HL-60 (cell line): ENCODE results near the gene TADA2B.

ENCODE experiments used
- DNase-seq, 2 experiments: peaks; one replicate each; pipeline ENCODE4 v3.0.0-alpha.2; 2010 to 2020; ENCODE audit warnings: low read depth in 1 of 2, low spot score in 1 of 2
- H3K27ac ChIP-seq: fragments of 250-450 bp; sonication (Bioruptor Pico); replicated peaks from 2 replicates; pipeline ENCODE4 v1.5.1; 2020; ENCODE audit warnings: mild to moderate bottlenecking, moderate library complexity
- H3K27me3 ChIP-seq: fragments of 250-450 bp; sonication (Bioruptor Pico); 2 replicates; pipeline ENCODE4 v1.5.1; 2021; ENCODE audit warnings: mild to moderate bottlenecking, moderate library complexity; ENCODE audit not compliant: insufficient read depth, poor library complexity, severe bottlenecking
- H3K4me3 ChIP-seq: replicated peaks from 2 replicates; pipeline ENCODE4 v1.5.1; 2011; ENCODE audit warnings: mild to moderate bottlenecking, control low read depth, low read length; ENCODE audit not compliant: insufficient read depth
- GABPA ChIP-seq: IDR thresholded peaks from 2 replicates; pipeline ENCODE4 v1.6.1; 2012; ENCODE audit warnings: low read depth
- POLR2AphosphoS5 ChIP-seq: IDR thresholded peaks from 2 replicates; pipeline ENCODE4 v1.6.1; 2012; ENCODE audit warnings: low read depth
- SPI1 ChIP-seq: IDR thresholded peaks from 2 replicates; pipeline ENCODE4 v1.6.1; 2012; ENCODE audit warnings: low read depth, mild to moderate bottlenecking, borderline replicate concordance
- TF ChIP-seq, protein P1 (sequence below): IDR thresholded peaks from one replicate; pipeline ENCODE4 v1.5.1; 2011; ENCODE audit warnings: low read length, control low read depth, inconsistent platforms; ENCODE audit not compliant: insufficient read depth
- TF ChIP-seq, protein P2 (sequence below): IDR thresholded peaks from 2 replicates; pipeline ENCODE4 v1.6.1; 2012; ENCODE audit warnings: low read depth; ENCODE audit not compliant: insufficient replicate concordance

The TADA2B gene

DNA sequence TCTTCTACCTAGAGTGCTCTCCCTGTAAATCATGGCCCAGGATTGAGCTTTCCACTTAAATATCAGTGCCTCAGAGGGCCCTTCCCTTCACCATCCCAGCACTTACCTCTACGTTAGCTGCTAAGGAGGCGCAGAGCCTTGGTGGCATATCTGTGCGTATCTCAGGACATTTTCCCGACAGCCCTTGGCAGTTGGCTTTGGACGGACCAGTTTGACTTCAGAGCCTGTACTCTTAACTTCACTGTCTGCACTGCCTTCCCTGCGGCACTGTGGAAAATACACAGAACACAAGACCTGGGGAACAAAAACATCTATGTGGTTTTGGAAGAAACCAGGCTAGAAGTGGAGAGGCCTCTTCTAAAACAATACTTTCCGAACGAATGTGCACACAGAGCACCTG, 2.4 kb downstream of the TADA2B start:
- TF ChIP-seq GABPA, result no peak
- Histone ChIP-seq H3K4me3 (no peak overlapping the region), H3K27ac (no peak overlapping the region), H3K27me3 (no peaks in the 10 kb centered on the region)
- no peak for DNase-seq

DNA sequence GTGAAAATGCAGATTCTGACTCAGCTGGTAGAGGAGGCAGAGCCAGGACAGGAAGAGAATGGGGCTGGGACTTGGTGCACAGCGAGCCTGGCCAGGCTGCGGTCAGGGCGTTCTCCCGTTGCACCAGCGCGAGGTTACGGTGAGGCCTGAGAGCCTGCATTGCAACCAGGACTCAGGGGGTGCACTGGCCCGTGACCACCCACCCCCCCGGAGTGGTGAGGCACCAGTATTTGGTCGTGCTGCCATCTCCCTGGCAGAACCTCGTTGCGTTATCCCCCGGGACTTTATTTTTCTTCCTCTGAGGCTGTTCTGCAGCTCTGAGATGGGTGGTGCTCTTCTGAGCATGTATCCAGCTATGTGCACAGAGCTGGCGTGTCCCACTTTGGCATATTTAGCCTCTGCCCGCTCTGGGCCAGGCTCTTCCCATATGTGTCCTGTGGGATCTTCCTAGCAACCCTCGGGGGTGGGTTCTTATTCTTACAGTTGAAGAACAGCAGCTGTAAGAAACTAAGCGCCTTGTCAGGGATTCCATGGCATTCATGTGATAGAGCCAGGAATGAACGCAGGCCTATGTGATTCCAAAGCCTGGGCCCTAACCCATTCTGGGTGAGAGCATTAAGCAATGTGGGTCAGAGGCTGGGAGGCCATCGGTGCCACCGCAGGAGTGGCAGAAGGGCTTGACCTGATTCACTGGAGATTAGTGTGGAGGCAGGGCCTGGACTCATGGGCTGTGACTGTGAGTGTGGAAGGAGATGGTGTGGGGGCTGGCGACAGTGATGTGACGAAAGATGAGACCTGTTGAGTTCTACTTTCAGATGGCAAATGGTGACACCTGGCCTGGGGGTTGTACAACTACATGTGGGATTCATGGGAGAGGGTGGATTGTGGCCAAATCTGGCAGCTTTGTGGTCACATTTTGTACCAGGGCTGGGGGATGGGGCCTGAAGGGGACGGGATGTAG, 3.1 kb downstream of the TADA2B start:
- H3K27me3 ChIP-seq, result no peaks in the 10 kb centered on the region
- TF ChIP-seq POLR2AphosphoS5 (no peak), GABPA (no peak), SPI1 (no peak)
- TF ChIP-seq, protein P1, sequence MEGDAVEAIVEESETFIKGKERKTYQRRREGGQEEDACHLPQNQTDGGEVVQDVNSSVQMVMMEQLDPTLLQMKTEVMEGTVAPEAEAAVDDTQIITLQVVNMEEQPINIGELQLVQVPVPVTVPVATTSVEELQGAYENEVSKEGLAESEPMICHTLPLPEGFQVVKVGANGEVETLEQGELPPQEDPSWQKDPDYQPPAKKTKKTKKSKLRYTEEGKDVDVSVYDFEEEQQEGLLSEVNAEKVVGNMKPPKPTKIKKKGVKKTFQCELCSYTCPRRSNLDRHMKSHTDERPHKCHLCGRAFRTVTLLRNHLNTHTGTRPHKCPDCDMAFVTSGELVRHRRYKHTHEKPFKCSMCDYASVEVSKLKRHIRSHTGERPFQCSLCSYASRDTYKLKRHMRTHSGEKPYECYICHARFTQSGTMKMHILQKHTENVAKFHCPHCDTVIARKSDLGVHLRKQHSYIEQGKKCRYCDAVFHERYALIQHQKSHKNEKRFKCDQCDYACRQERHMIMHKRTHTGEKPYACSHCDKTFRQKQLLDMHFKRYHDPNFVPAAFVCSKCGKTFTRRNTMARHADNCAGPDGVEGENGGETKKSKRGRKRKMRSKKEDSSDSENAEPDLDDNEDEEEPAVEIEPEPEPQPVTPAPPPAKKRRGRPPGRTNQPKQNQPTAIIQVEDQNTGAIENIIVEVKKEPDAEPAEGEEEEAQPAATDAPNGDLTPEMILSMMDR, result no peak
- TF ChIP-seq, protein P2, sequence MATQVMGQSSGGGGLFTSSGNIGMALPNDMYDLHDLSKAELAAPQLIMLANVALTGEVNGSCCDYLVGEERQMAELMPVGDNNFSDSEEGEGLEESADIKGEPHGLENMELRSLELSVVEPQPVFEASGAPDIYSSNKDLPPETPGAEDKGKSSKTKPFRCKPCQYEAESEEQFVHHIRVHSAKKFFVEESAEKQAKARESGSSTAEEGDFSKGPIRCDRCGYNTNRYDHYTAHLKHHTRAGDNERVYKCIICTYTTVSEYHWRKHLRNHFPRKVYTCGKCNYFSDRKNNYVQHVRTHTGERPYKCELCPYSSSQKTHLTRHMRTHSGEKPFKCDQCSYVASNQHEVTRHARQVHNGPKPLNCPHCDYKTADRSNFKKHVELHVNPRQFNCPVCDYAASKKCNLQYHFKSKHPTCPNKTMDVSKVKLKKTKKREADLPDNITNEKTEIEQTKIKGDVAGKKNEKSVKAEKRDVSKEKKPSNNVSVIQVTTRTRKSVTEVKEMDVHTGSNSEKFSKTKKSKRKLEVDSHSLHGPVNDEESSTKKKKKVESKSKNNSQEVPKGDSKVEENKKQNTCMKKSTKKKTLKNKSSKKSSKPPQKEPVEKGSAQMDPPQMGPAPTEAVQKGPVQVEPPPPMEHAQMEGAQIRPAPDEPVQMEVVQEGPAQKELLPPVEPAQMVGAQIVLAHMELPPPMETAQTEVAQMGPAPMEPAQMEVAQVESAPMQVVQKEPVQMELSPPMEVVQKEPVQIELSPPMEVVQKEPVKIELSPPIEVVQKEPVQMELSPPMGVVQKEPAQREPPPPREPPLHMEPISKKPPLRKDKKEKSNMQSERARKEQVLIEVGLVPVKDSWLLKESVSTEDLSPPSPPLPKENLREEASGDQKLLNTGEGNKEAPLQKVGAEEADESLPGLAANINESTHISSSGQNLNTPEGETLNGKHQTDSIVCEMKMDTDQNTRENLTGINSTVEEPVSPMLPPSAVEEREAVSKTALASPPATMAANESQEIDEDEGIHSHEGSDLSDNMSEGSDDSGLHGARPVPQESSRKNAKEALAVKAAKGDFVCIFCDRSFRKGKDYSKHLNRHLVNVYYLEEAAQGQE, result no peak
- no peak overlapping the region for H3K27ac ChIP-seq
- H3K4me3 ChIP-seq, result no peak overlapping the region
- DNase-seq, result no peak

DNA sequence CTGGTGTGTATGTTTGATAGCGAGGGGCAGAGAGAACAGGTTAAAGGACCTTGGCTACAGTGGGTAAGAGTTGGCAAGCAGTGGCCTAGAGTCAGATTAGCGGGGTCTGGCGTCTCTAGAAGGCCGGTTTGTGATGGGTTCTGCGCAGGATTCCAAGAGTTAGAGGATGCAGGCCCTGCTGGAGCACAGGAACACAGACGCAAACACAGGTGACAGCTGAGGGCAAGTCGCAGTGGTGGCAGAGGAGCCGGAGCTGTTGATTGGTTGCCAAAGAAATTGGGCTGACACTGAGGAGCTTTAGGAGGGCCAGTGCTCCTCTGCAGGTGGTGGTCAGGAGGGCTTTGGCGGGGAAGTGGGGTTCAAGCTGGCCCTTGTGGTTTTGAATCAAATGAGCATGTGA, 3.8 kb downstream of the TADA2B start:
- H3K4me3 ChIP-seq, result no peak overlapping the region
- no peak for TF ChIP-seq POLR2AphosphoS5
- TF ChIP-seq, protein P1, result no peak

DNA sequence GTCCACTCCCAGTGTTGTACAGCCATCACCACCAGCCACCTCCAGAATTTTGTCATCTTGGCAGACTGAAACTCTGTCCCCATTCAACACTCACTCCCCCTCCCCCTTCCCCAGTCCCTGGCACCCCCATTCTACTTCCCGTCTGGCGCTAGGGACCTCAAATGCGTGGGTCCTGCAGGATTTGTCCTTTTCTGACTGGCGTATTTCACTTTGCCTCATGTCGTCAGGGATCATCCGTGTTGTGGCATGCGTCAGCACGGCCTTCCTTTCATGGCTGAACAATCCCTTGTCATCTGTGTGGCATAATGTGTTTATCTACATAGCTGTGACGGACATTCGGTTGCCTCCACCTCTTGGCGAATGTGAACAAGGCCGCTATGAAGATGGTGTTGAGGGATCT, 5.5 kb downstream of the TADA2B start:
- H3K4me3 ChIP-seq, result no peak overlapping the region
- DNase-seq, result no peak
- no peak overlapping the region for H3K27ac ChIP-seq
- no peak for TF ChIP-seq POLR2AphosphoS5
- H3K27me3 ChIP-seq, result no peaks in the 10 kb centered on the region

More for the DNA sequence above, 3.8 kb downstream of the TADA2B start:
- Histone ChIP-seq H3K27me3 (no peaks in the 10 kb centered on the region), H3K27ac (no peak overlapping the region)
- no peak for DNase-seq

DNA sequence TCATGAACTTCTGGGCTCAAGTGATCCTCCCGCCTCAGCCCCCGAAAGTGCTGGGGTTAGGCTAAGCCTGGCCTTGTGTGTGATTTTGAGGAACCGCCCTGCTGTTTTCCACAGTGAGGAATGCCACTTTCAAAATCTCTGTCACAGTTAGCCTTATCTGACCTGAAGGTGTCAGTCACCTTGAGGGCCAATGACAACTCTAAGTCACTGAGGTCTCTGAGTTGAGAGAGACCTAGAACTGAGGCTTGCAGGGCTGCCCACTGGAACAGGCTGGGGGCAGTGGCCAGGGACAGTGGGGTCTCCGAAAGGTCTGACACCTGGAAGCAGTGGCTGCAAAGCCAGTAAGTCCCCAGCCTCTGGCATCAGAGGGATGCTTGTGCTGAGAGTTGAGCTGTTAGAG, 6.1 kb downstream of the TADA2B start:
- TF ChIP-seq POLR2AphosphoS5 (no peak), GABPA (no peak), SPI1 (no peak)
- TF ChIP-seq, protein P2, result no peak
- Histone ChIP-seq H3K4me3 (no peak overlapping the region), H3K27me3 (no peaks in the 10 kb centered on the region), H3K27ac (no peak overlapping the region)
- DNase-seq, result no peak
